H1 (cell line): ENCODE measurements around the gene KLHDC4. TPM values are rescaled to one million over a fixed set of nuclear protein-coding genes. Genes with fewer than 3 reads are reported as not detected.

ENCODE experiments used
- CHD1 ChIP-seq: IDR thresholded peaks from 2 replicates; pipeline ENCODE4 v1.6.1; 2012; ENCODE audit warnings: low read depth, low read length, improper control_type of control experiment
- EZH2 ChIP-seq: fragments of 200-600 bp; sonication (generic); IDR thresholded peaks from 2 replicates; pipeline ENCODE4 v1.7.1; 2012; ENCODE audit warnings: low read depth, mild to moderate bottlenecking, moderate library complexity, low read length, inconsistent platforms; ENCODE audit not compliant: severe bottlenecking
- polyA plus RNA-seq, 7 experiments: library from polyadenylated mRNA; depleted of rRNA in 3 of 7; stranded (reverse) in 5 of 7; unstranded in 2 of 7; fragments of >200 nt in 5 of 7; fragments of 200-250 nt in 2 of 7; gene quantifications; 1 replicate in 5 of 7; 2 replicates in 1 of 7; 4 replicates in 1 of 7; pipeline versions ENCODE4 v1.2.1 to v1.2.3, GENCODE V29; 2011 to 2013; ENCODE audit warnings: missing spikeins in 2 of 7, mixed read lengths in 2 of 7
- total RNA-seq: library from RNA; stranded (reverse); fragmentation: NEBNext Ultra II Directional; extraction: Animal tissue kit (Norgen Biotek cat#: 25700); gene quantifications from 2 replicates; pipeline ENCODE4 v1.2.1, GENCODE V29; 2021
- TF ChIP-seq, protein P1 (sequence below): IDR thresholded peaks from 2 replicates; pipeline ENCODE4 v1.6.1; 2012; ENCODE audit warnings: inconsistent platforms

The KLHDC4 gene
- total and polyA plus RNA-seq, 2 of the 8 experiments (the other 6 are each of a cell fraction or from before 2014, with no cell fraction given) = 23.7 to 63.9 TPM

DNA sequence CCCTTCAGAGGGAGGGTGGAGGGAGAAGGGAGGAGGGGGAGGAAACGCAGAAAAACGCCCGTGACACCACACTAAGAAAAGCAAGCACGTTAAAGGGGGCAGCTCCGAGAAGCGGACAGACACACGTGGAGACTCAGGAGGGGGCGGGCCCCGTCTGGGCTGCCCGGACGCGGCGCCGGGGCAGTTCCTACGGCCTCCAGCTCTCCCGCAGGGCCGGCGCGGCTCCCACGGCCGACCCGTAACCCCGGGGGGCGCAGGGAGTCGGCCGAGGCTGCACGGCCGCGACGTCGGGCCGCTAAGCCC, 362 bp downstream of the KLHDC4 start (continued):
- TF ChIP-seq, protein P1, sequence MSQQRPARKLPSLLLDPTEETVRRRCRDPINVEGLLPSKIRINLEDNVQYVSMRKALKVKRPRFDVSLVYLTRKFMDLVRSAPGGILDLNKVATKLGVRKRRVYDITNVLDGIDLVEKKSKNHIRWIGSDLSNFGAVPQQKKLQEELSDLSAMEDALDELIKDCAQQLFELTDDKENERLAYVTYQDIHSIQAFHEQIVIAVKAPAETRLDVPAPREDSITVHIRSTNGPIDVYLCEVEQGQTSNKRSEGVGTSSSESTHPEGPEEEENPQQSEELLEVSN = no peak
- TF ChIP-seq EZH2 (no peak), CHD1 (no peak)
